ENCODE measurements around the gene PPM1H.

DNA sequence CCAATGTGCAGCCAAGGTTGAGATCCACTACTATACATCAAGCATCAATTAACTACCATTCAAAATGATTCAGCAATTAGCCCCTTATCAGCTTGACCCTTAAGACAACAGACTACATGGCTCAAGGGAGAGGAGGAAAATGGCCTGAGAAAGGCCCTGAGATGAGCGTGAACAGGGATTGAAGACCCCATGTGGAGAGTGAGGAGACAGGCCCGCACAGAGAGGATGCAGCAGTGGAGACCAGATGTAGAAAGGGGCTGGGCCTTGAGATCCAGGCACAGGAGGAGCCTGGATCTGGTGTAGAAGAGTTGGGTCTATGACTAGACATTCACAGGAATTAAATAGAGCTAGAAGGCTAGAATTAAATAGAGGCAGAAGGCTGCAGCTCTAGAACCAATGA is 239.3 kb downstream of the PPM1H start:
- TF ChIP-seq, protein P1, sequence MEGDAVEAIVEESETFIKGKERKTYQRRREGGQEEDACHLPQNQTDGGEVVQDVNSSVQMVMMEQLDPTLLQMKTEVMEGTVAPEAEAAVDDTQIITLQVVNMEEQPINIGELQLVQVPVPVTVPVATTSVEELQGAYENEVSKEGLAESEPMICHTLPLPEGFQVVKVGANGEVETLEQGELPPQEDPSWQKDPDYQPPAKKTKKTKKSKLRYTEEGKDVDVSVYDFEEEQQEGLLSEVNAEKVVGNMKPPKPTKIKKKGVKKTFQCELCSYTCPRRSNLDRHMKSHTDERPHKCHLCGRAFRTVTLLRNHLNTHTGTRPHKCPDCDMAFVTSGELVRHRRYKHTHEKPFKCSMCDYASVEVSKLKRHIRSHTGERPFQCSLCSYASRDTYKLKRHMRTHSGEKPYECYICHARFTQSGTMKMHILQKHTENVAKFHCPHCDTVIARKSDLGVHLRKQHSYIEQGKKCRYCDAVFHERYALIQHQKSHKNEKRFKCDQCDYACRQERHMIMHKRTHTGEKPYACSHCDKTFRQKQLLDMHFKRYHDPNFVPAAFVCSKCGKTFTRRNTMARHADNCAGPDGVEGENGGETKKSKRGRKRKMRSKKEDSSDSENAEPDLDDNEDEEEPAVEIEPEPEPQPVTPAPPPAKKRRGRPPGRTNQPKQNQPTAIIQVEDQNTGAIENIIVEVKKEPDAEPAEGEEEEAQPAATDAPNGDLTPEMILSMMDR (conservative IDR thresholded peaks at IDR 0.05; ENCODE audit: low read depth, low read length): no peak
- TF ChIP-seq EZH2 (IDR thresholded peaks at IDR 0.05; ENCODE audit: low read length, unreplicated experiment): no peak
